Activated B cell treated with CpG ODN at 0.5 μM for 24 hours (primary cell): ENCODE data around the gene NAA25. TPM values are rescaled to one million over a fixed set of nuclear protein-coding genes. Genes with fewer than 3 reads are reported as not detected.

Experiments
- ATAC-seq: fragments of 200-7000 bp; cut with Tn5 transposase; one replicate; pipeline ENCODE4 v1.10.0; 2021; ENCODE audit warnings: low read depth, mild to moderate bottlenecking, moderate library complexity
- CTCF ChIA-PET: fragments of 350-600 bp; sonication (Branson Sonifier 250); formaldehyde crosslinking; loops from one replicate; lab custom pipeline; 2021; ENCODE audit warnings: antibody characterized with exemption; lab: Charles Lee
- POLR2A ChIA-PET: fragments of 350-600 bp; sonication (Branson Sonifier 250); formaldehyde crosslinking; loops from one replicate; lab custom pipeline; 2021; ENCODE audit warnings: antibody characterized with exemption; lab: Charles Lee
- DNase-seq: peaks from one replicate; pipeline ENCODE4 v3.0.0; 2022
- H3K27ac Mint-ChIP-seq: one replicate; pipeline ENCODE4 v1.8.0; 2020; ENCODE audit warnings: mixed read lengths
- H3K27me3 Mint-ChIP-seq: one replicate; pipeline ENCODE4 v1.8.0; 2021; ENCODE audit warnings: mixed read lengths
- H3K36me3 Mint-ChIP-seq: one replicate; pipeline ENCODE4 v1.8.0; 2021; ENCODE audit warnings: low read depth, mixed read lengths
- H3K4me1 Mint-ChIP-seq: one replicate; pipeline ENCODE4 v1.8.0; 2021; ENCODE audit warnings: mixed read lengths
- H3K4me3 Mint-ChIP-seq: one replicate; pipeline ENCODE4 v1.8.0; 2020; ENCODE audit warnings: mild to moderate bottlenecking, mixed read lengths
- H3K9me3 Mint-ChIP-seq: one replicate; pipeline ENCODE4 v1.8.0; 2020; ENCODE audit warnings: mixed read lengths
- intact Hi-C: fragments of 100-400 bp; cut with micrococcal nuclease; formaldehyde crosslinking; loops from one replicate; pipeline ENCODE4 v1.15.1; 2024
- total RNA-seq: library from RNA; stranded (reverse); gene quantifications from 2 replicates; pipeline ENCODE4 v1.2.3, GENCODE V29; 2022
- TF ChIP-seq, protein P1 (sequence below): fragments of 200-600 bp; IDR thresholded peaks from one replicate; pipeline ENCODE4 v1.8.0; 2022; ENCODE audit warnings: antibody characterized with exemption, mild to moderate bottlenecking

Gene NAA25
- total RNA-seq, 1 donor from 2014 or later = 52.7 TPM

GRCh38 chr12:112133418-112133817 is 24.8 kb upstream of the NAA25 start:
- TF ChIP-seq, protein P1, sequence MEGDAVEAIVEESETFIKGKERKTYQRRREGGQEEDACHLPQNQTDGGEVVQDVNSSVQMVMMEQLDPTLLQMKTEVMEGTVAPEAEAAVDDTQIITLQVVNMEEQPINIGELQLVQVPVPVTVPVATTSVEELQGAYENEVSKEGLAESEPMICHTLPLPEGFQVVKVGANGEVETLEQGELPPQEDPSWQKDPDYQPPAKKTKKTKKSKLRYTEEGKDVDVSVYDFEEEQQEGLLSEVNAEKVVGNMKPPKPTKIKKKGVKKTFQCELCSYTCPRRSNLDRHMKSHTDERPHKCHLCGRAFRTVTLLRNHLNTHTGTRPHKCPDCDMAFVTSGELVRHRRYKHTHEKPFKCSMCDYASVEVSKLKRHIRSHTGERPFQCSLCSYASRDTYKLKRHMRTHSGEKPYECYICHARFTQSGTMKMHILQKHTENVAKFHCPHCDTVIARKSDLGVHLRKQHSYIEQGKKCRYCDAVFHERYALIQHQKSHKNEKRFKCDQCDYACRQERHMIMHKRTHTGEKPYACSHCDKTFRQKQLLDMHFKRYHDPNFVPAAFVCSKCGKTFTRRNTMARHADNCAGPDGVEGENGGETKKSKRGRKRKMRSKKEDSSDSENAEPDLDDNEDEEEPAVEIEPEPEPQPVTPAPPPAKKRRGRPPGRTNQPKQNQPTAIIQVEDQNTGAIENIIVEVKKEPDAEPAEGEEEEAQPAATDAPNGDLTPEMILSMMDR = no peak
- Mint-ChIP-seq H3K27me3 (no peaks in the 10 kb centered on the region), H3K9me3 (no peaks in the 10 kb centered on the region), H3K4me3 (no peak overlapping the region), H3K4me1 (peaks cover 42% of the 10 kb centered on the region), H3K36me3 (peaks cover 39% of the 10 kb centered on the region), H3K27ac (no peak overlapping the region)
- intact Hi-C loops = no loop called here
- ATAC-seq (no peak), DNase-seq (no peak)
- POLR2A ChIA-PET = interaction anchor here (2.2 kb wide), 1 partner anchor 25 kb away, joined by 8 read pairs; the partner anchor contains the start of gene NAA25
- CTCF ChIA-PET = no interaction called here

DNA sequence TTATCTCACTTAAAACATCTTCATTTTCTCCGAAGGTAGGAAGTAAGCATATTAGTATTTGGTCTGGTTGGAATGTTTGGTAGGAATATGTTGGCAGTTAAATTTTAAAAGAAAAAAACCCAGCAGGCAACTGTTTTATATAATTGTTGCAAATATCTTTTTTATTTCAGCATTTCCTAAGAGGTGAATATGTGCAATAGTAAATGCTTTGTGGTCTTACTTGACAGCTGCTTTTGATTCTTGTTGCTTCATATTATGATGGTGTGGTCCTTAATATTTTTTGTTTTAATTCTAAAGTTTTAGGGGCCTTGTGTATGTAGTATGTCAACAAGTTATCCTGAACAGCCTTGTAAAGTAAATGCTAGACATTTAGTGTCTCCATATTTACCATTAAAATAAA is 23.1 kb upstream of the NAA25 start:
- no peak for DNase-seq
- Mint-ChIP-seq H3K9me3 (no peaks in the 10 kb centered on the region), H3K36me3 (peaks cover 32% of the 10 kb centered on the region), H3K27me3 (no peaks in the 10 kb centered on the region), H3K27ac (peak overlapping the region; percentile 47), H3K4me1 (peaks cover 56% of the 10 kb centered on the region), H3K4me3 (no peak overlapping the region)
- TF ChIP-seq, protein P1 = no peak
- CTCF ChIA-PET = no interaction called here
- intact Hi-C loops = no loop called here
- POLR2A ChIA-PET = interaction anchor here (1.2 to 2.2 kb wide), 6 partner anchors 9 to 56 kb away, joined by 4 to 8 read pairs (median 6); partner anchors contain the start of gene NAA25
- no peak for ATAC-seq

- POLR2A ChIA-PET = interaction anchor here (0.6 to 7.2 kb wide), 10 partner anchors 10 to 118 kb away, joined by 3 to 143 read pairs (median 7); partner anchors contain the start of genes ERP29, NAA25 and TMEM116
- peaks cover 63% of the 10 kb centered on the region for H3K4me1 Mint-ChIP-seq
- CTCF ChIA-PET = interaction anchor here (1.0 kb wide), 1 partner anchor 22 kb away, joined by 7 read pairs; the partner anchor contains the start of gene NAA25
- intact Hi-C loops = loop anchor here (1.0 kb wide), 2 partner anchors 21 to 55 kb away; no protein-coding TSS in a partner anchor
- TF ChIP-seq, protein P1 = no peak
- peak overlapping the region; percentile 79 for H3K27ac Mint-ChIP-seq
- ATAC-seq (peak; percentile 67), DNase-seq (no peak)
- no peaks in the 10 kb centered on the region for H3K9me3 Mint-ChIP-seq
- H3K4me3 Mint-ChIP-seq = peak overlapping the region; percentile 66
- H3K27me3 Mint-ChIP-seq = no peaks in the 10 kb centered on the region
- H3K36me3 Mint-ChIP-seq = peaks cover 26% of the 10 kb centered on the region
Measured at GRCh38 chr12:112130441-112130998, 21.9 kb upstream of the NAA25 start.

GRCh38 chr12:112126911-112127310 is 18.3 kb upstream of the NAA25 start:
- TF ChIP-seq, protein P1 = no peak
- CTCF ChIA-PET = interaction anchor here (0.6 kb wide), 1 partner anchor 19 kb away, joined by 3 read pairs; no protein-coding TSS in a partner anchor

GRCh38 chr12:112126000-112126438 is 17.4 kb upstream of the NAA25 start:
- no peaks in the 10 kb centered on the region for H3K27me3 Mint-ChIP-seq
- H3K4me3 Mint-ChIP-seq = peak overlapping the region; percentile 87
- ATAC-seq (no peak), DNase-seq (no peak)
- TF ChIP-seq, protein P1 = no peak
- intact Hi-C loops = loop anchor here (1.0 to 10.0 kb wide), 4 partner anchors 17 to 279 kb away; partner anchors contain the start of gene RPL6
- ChIA-PET POLR2A (interaction anchor here (0.6 to 7.2 kb wide), 12 partner anchors 9 to 292 kb away, joined by 3 to 143 read pairs (median 5); partner anchors contain the start of genes ERP29, MAPKAPK5, NAA25 and TMEM116), CTCF (no interaction called here)
- H3K9me3 Mint-ChIP-seq = no peaks in the 10 kb centered on the region
- H3K4me1 Mint-ChIP-seq = peaks cover 51% of the 10 kb centered on the region
- H3K27ac Mint-ChIP-seq = peak overlapping the region; percentile 70
- H3K36me3 Mint-ChIP-seq = no peaks in the 10 kb centered on the region

More at GRCh38 chr12:112126911-112127310, 18.3 kb upstream of the NAA25 start:
- peaks cover 6% of the 10 kb centered on the region for H3K36me3 Mint-ChIP-seq
- peak overlapping the region; percentile 87 for H3K4me3 Mint-ChIP-seq
- H3K27ac Mint-ChIP-seq = peak overlapping the region; percentile 69
- intact Hi-C loops = loop anchor here (10.0 kb wide), 1 partner anchor 278 kb away; the partner anchor contains the start of gene RPL6
- DNase-seq (no peak), ATAC-seq (no peak)
- peaks cover 60% of the 10 kb centered on the region for H3K4me1 Mint-ChIP-seq
- no peaks in the 10 kb centered on the region for H3K9me3 Mint-ChIP-seq
- POLR2A ChIA-PET = interaction anchor here (0.7 to 7.2 kb wide), 4 partner anchors 13 to 273 kb away, joined by 3 to 143 read pairs (median 4); partner anchors contain the start of gene NAA25
- no peaks in the 10 kb centered on the region for H3K27me3 Mint-ChIP-seq
